ENCODE measurements around the gene ENAH.

Gene ENAH

GRCh38 chr1:225602590-225603206 is 50.2 kb downstream of the ENAH start:
- DNase-seq (ENCODE audit: low read depth), result no peak

GRCh38 chr1:225601902-225602589 is 50.9 kb downstream of the ENAH start:
- no peak for DNase-seq (ENCODE audit: low read depth)

GRCh38 chr1:225598847-225599246 is 54.1 kb downstream of the ENAH start:
- no peak for DNase-seq (ENCODE audit: low read depth)

GRCh38 chr1:225597926-225598575 is 54.9 kb downstream of the ENAH start:
- no peak for DNase-seq (ENCODE audit: low read depth)

- DNase-seq (ENCODE audit: low read depth), result no peak
Measured at GRCh38 chr1:225596736-225597135, 56.2 kb downstream of the ENAH start.

- DNase-seq (ENCODE audit: low read depth), result no peak
Measured at GRCh38 chr1:225595974-225596551, 56.9 kb downstream of the ENAH start.

- no peak for DNase-seq (ENCODE audit: low read depth)
Measured at GRCh38 chr1:225595452-225595851, 57.5 kb downstream of the ENAH start.

GRCh38 chr1:225593414-225593813 is 59.5 kb downstream of the ENAH start:
- no peak for DNase-seq (ENCODE audit: low read depth)

- no peak for DNase-seq (ENCODE audit: low read depth)
Measured at GRCh38 chr1:225592362-225593025, 60.4 kb downstream of the ENAH start.

- DNase-seq (ENCODE audit: low read depth), result no peak
Measured at GRCh38 chr1:225587310-225587709, 65.6 kb downstream of the ENAH start.

- DNase-seq (ENCODE audit: low read depth), result no peak
Measured at GRCh38 chr1:225581186-225581585, 71.7 kb downstream of the ENAH start.

- no peak for DNase-seq (ENCODE audit: low read depth)
Measured at GRCh38 chr1:225580238-225581099, 72.5 kb downstream of the ENAH start.

GRCh38 chr1:225578251-225578977 is 74.5 kb downstream of the ENAH start:
- DNase-seq (ENCODE audit: low read depth), result no peak

GRCh38 chr1:225577241-225577640 is 75.7 kb downstream of the ENAH start:
- no peak for DNase-seq (ENCODE audit: low read depth)

- no peak for DNase-seq (ENCODE audit: low read depth)
Measured at GRCh38 chr1:225573216-225573615, 79.7 kb downstream of the ENAH start.

- DNase-seq (ENCODE audit: low read depth), result no peak
Measured at GRCh38 chr1:225572422-225572821, 80.5 kb downstream of the ENAH start.

- DNase-seq (ENCODE audit: low read depth), result no peak
Measured at GRCh38 chr1:225567789-225568188, 85.1 kb downstream of the ENAH start.

GRCh38 chr1:225565847-225566246 is 87.1 kb downstream of the ENAH start:
- no peak for DNase-seq (ENCODE audit: low read depth)

- no peak for DNase-seq (ENCODE audit: low read depth)
Measured at GRCh38 chr1:225561675-225562074, 91.2 kb downstream of the ENAH start.

GRCh38 chr1:225559902-225560301 is 93.0 kb downstream of the ENAH start:
- DNase-seq (ENCODE audit: low read depth), result no peak

GRCh38 chr1:225559326-225559725 is 93.6 kb downstream of the ENAH start:
- no peak for DNase-seq (ENCODE audit: low read depth)

Data from activated T-cell treated with anti-CD3 and anti-CD28 coated beads for 1 hour (primary cell).